Left ventricle myocardium inferior (tissue), 1 donor: ENCODE data around the gene TTC39A. TPM values are rescaled to one million over a fixed set of nuclear protein-coding genes. Genes with fewer than 3 reads are reported as not detected.

Source experiments
- DNase-seq: peaks from one replicate; pipeline ENCODE4 v3.0.0-alpha.2; 2020
- H3K27ac ChIP-seq: fragments of 200-600 bp; replicated peaks from 2 replicates; pipeline ENCODE4 v1.8.0; 2021
- H3K27me3 ChIP-seq: fragments of 200-600 bp; 2 replicates; pipeline ENCODE4 v1.8.0; 2021; ENCODE audit warnings: low read depth
- H3K36me3 ChIP-seq: fragments of 200-600 bp; 2 replicates; pipeline ENCODE4 v1.8.0; 2021
- H3K4me1 ChIP-seq: fragments of 200-600 bp; 2 replicates; pipeline ENCODE4 v1.8.0; 2021
- H3K4me3 ChIP-seq: fragments of 200-600 bp; 2 replicates; pipeline ENCODE4 v1.8.0; 2021; ENCODE audit warnings: mild to moderate bottlenecking, moderate library complexity
- H3K9me3 ChIP-seq: fragments of 200-600 bp; replicated peaks from 2 replicates; pipeline ENCODE4 v1.8.0; 2021
- CTCF ChIP-seq: fragments of 200-600 bp; IDR thresholded peaks from 2 replicates; pipeline ENCODE4 v1.8.0; 2021; ENCODE audit warnings: antibody characterized with exemption, mild to moderate bottlenecking, borderline replicate concordance
- intact Hi-C: fragments of 100-400 bp; cut with micrococcal nuclease; formaldehyde crosslinking; loops from one replicate; pipeline ENCODE4 v1.11.0; 2022
- total RNA-seq: library from RNA; stranded (reverse); fragmentation: NEBNext Ultra II Directional; extraction: Animal tissue kit (Norgen Biotek cat#: 25700); gene quantifications from one replicate; pipeline ENCODE4 v1.2.1, GENCODE V29; 2021
- donor health status: DM: no; HTN: yes; CAD: no; lungs with severe emphysema.

TTC39A gene
- total RNA-seq, 1 donor from 2014 or later: 25.7 TPM

- peaks cover 16% of the 10 kb centered on the region for H3K4me1 ChIP-seq
- H3K9me3 ChIP-seq: no peaks in the 10 kb centered on the region
- no peaks in the 10 kb centered on the region for H3K36me3 ChIP-seq
- H3K4me3 ChIP-seq: no peak overlapping the region
- DNase-seq: no peak
- intact Hi-C loops: no loop called here
- no peak for TF ChIP-seq CTCF
- H3K27me3 ChIP-seq: peaks cover 27% of the 10 kb centered on the region
- H3K27ac ChIP-seq: no peak overlapping the region
Measured at GRCh38 chr1:51348147-51348527, 17.8 kb upstream of the TTC39A start.

- intact Hi-C loops: no loop called here
- no peak for TF ChIP-seq CTCF
Measured at GRCh38 chr1:51347398-51348146, 17.2 kb upstream of the TTC39A start.

GRCh38 chr1:51346086-51346942, 16.0 kb upstream of the TTC39A start:
- H3K9me3 ChIP-seq: no peaks in the 10 kb centered on the region
- no peak for TF ChIP-seq CTCF
- intact Hi-C loops: no loop called here
- H3K27ac ChIP-seq: no peak overlapping the region
- no peak for DNase-seq
- H3K36me3 ChIP-seq: no peaks in the 10 kb centered on the region
- no peak overlapping the region for H3K4me3 ChIP-seq
- peaks cover 41% of the 10 kb centered on the region for H3K27me3 ChIP-seq
- peaks cover 16% of the 10 kb centered on the region for H3K4me1 ChIP-seq

More at GRCh38 chr1:51347398-51348146, 17.2 kb upstream of the TTC39A start:
- H3K27ac ChIP-seq: no peak overlapping the region
- H3K9me3 ChIP-seq: no peaks in the 10 kb centered on the region
- H3K27me3 ChIP-seq: peaks cover 33% of the 10 kb centered on the region
- no peaks in the 10 kb centered on the region for H3K36me3 ChIP-seq
- H3K4me3 ChIP-seq: no peak overlapping the region
- H3K4me1 ChIP-seq: peaks cover 16% of the 10 kb centered on the region
- no peak for DNase-seq

- peak overlapping the region; percentile 53 for H3K4me3 ChIP-seq
- H3K9me3 ChIP-seq: no peaks in the 10 kb centered on the region
- H3K36me3 ChIP-seq: no peaks in the 10 kb centered on the region
- DNase-seq: no peak
- intact Hi-C loops: no loop called here
- peaks cover 46% of the 10 kb centered on the region for H3K27me3 ChIP-seq
- peaks cover 16% of the 10 kb centered on the region for H3K4me1 ChIP-seq
- no peak overlapping the region for H3K27ac ChIP-seq
- no peak for TF ChIP-seq CTCF
Measured at GRCh38 chr1:51345300-51345687, 14.9 kb upstream of the TTC39A start.

- peak; percentile 35 for TF ChIP-seq CTCF
- DNase-seq: no peak
- H3K4me1 ChIP-seq: peaks cover 16% of the 10 kb centered on the region
- H3K27me3 ChIP-seq: peaks cover 48% of the 10 kb centered on the region
- intact Hi-C loops: no loop called here
- no peaks in the 10 kb centered on the region for H3K36me3 ChIP-seq
- H3K27ac ChIP-seq: no peak overlapping the region
- H3K9me3 ChIP-seq: no peaks in the 10 kb centered on the region
- peak overlapping the region; percentile 53 for H3K4me3 ChIP-seq
Measured at GRCh38 chr1:51344602-51345299, 14.4 kb upstream of the TTC39A start.
